ENCODE data around the gene MAML2. TPM values are rescaled to one million over a fixed set of nuclear protein-coding genes. Genes with fewer than 3 reads are reported as not detected.
A peak's percentile ranks its signal among the peaks of the same experiment; 100 is the strongest.

The MAML2 gene
- total and polyA plus RNA-seq, 10 donors, result 2.7 to 43.4 (median 27.2) TPM

DNA sequence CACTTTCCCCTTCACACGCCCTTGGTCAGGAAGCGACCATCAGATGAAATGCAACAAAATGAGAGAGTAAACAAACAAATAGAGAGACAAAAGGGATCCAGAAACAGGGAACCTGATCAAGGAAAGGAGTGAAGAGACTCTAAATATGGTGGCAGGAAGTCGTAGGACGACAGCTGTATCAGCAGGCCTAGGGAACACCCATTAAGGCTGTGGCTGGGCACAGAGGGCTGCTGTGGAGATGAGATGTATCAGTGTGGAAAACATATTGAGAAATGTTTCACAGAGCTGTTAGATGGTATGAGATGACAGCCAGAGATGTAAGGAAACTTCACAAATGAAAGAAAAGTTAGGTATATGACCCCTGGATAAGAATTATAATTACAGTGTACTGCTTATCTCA is 263.3 kb downstream of the MAML2 start:
- intact Hi-C loops (cut with DNase I; ENCODE audit: low total_unique reads), result no loop called here
- whole genome bisulfite sequencing, 5 donors, result 81 to 89% (median 86%) methylated on average over 4 of the region's 4 CpGs
- no peak for TF ChIP-seq POLR2A (IDR thresholded peaks at IDR 0.05)
- TF ChIP-seq, protein P1, sequence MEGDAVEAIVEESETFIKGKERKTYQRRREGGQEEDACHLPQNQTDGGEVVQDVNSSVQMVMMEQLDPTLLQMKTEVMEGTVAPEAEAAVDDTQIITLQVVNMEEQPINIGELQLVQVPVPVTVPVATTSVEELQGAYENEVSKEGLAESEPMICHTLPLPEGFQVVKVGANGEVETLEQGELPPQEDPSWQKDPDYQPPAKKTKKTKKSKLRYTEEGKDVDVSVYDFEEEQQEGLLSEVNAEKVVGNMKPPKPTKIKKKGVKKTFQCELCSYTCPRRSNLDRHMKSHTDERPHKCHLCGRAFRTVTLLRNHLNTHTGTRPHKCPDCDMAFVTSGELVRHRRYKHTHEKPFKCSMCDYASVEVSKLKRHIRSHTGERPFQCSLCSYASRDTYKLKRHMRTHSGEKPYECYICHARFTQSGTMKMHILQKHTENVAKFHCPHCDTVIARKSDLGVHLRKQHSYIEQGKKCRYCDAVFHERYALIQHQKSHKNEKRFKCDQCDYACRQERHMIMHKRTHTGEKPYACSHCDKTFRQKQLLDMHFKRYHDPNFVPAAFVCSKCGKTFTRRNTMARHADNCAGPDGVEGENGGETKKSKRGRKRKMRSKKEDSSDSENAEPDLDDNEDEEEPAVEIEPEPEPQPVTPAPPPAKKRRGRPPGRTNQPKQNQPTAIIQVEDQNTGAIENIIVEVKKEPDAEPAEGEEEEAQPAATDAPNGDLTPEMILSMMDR (IDR thresholded peaks at IDR 0.05 in 8 of 11, conservative IDR thresholded peaks at IDR 0.05 in 3 of 11), result no peak
- no peak for TF ChIP-seq POLR2AphosphoS5 (IDR thresholded peaks at IDR 0.05)

DNA sequence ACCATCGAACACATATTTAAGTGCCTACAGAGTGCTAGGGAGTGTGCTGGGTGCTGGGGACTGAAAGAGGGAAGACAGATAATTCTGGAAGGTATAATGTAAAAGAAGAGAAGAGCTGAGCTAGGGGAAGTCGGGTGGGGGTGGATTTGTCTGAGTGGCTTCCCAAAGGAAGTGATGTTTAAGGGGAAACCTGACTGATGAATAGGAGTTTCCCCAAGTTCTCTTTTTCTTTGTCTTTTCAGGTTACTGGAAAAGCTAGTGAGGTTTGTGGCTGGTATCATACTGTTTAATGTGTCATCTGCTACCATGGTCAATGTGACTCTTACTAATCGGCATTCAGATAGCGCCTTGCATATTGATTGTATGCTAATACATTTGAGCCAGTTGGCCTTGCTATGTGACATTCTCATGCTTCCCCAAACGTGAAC is 267.4 kb downstream of the MAML2 start:
- DNase-seq, result no peak
- Histone ChIP-seq H3K4me3 (no peak overlapping the region), H3K9me3 (no peaks in the 10 kb centered on the region), H3K27me3 (replicated peaks in 1 of 7) (no peaks in the 10 kb centered on the region), H3K4me1 (peaks cover 16 to 45% (median 29%) of the 10 kb centered on the region in 6 donors), H3K27ac (peak overlapping the region in 6 of 8 donors; percentile 5 to 45 (median 20)), H3K36me3 (peaks cover 0 to 6% (median 0%) of the 10 kb centered on the region in 6 donors)
- intact Hi-C loops (cut with DNase I; ENCODE audit: low total_unique reads), result no loop called here
- WGBS, 5 donors, result 51 to 60% (median 58%) methylated on average over 5 of the region's 5 CpGs
- TF ChIP-seq POLR2A (IDR thresholded peaks at IDR 0.05) (no peak), POLR2AphosphoS5 (IDR thresholded peaks at IDR 0.05) (no peak)
- TF ChIP-seq, protein P1 (IDR thresholded peaks at IDR 0.05 in 8 of 11, conservative IDR thresholded peaks at IDR 0.05 in 3 of 11), result no peak

More for the DNA sequence above, 263.3 kb downstream of the MAML2 start:
- no peak overlapping the region for H3K4me3 ChIP-seq
- peaks cover 10 to 60% (median 24%) of the 10 kb centered on the region in 6 donors for H3K4me1 ChIP-seq
- no peak overlapping the region for H3K27ac ChIP-seq
- H3K9me3 ChIP-seq, result no peaks in the 10 kb centered on the region
- no peaks in the 10 kb centered on the region for H3K36me3 ChIP-seq
- H3K27me3 ChIP-seq (replicated peaks in 1 of 7), result no peaks in the 10 kb centered on the region
- no peak for DNase-seq

DNA sequence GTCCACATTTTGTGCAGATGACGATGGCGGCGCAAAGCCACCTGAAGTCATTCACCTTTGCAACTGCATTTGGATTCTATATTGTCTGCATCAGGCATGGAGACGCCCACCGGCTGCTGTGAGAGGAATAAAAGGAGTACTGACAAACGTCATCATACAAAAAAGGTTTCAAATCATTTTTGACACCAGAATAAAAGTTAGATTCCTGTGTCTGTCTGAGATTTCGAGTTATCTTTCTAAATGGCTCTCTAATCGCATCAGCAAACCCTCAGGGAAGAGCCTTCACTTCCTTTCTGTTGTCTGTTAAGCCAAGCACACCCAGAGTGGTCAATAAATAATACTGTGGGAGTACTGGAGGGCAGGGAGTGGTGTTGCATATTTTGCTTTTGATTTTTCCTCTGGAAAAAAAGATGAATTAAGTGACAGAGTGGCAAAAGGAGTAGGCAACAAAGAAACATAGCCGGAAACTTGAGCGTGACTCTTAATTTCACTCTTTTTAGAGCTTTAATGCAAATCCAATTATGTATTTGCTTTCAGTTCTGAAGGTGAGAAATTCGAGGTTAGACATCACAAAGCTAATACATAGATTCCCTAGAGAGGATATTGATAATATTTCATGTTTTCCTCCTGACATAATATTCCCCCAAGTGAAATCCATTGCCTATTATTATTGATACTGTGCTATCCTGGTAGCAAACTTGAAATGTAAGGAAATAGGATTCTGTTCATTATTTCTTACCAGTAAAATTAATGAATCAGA is 268.3 kb downstream of the MAML2 start:
- Histone ChIP-seq H3K27ac (peak overlapping the region in 6 of 8 donors; percentile 5 to 45 (median 27)), H3K9me3 (no peaks in the 10 kb centered on the region), H3K27me3 (replicated peaks in 1 of 7) (no peaks in the 10 kb centered on the region), H3K4me3 (no peak overlapping the region), H3K36me3 (peaks cover 0 to 6% (median 0%) of the 10 kb centered on the region in 6 donors), H3K4me1 (peaks cover 16 to 45% (median 29%) of the 10 kb centered on the region in 6 donors)
- TF ChIP-seq, protein P1 (IDR thresholded peaks at IDR 0.05 in 8 of 11, conservative IDR thresholded peaks at IDR 0.05 in 3 of 11), result no peak
- TF ChIP-seq POLR2AphosphoS5 (IDR thresholded peaks at IDR 0.05) (no peak), POLR2A (IDR thresholded peaks at IDR 0.05) (no peak)
- intact Hi-C loops (cut with DNase I; ENCODE audit: low total_unique reads), result no loop called here
- WGBS, 5 donors, result 64 to 74% (median 71%) methylated on average over 11 of the region's 11 CpGs
- DNase-seq, result no peak

DNA sequence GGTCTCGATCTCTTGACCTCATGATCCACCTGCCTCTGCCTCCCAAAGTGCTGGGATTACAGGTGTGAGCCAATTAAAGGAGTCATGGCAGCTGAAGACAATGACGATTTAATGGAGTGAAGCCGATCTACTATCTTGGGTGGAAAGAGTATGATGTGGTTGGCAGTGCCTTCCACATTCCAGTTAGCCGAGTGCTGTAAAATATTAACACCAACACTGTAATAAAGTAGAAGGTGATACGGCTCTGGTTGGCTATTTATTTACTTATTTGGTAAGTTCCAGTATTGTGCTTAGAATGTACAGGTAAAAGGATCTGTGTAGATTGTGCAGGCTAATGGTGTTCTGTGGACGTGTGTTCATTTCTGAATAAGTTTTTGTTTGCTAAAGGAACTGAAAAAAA is 269.5 kb downstream of the MAML2 start:
- no peak overlapping the region for H3K4me3 ChIP-seq
- peaks cover 16 to 45% (median 29%) of the 10 kb centered on the region in 6 donors for H3K4me1 ChIP-seq
- intact Hi-C loops (cut with DNase I; ENCODE audit: low total_unique reads), result no loop called here
- 89 to 97% (median 93%) methylated on average over 6 of the region's 6 CpGs for WGBS, 5 donors
- no peaks in the 10 kb centered on the region for H3K9me3 ChIP-seq
- TF ChIP-seq POLR2AphosphoS5 (IDR thresholded peaks at IDR 0.05), result no peak
- TF ChIP-seq, protein P1 (IDR thresholded peaks at IDR 0.05 in 8 of 11, conservative IDR thresholded peaks at IDR 0.05 in 3 of 11), result no peak
- TF ChIP-seq POLR2A (IDR thresholded peaks at IDR 0.05), result no peak
- no peaks in the 10 kb centered on the region for H3K27me3 ChIP-seq (replicated peaks in 1 of 7)
- no peak for DNase-seq
- no peak overlapping the region for H3K27ac ChIP-seq
- H3K36me3 ChIP-seq, result peaks cover 0 to 6% (median 0%) of the 10 kb centered on the region in 6 donors

Data from spleen (tissue), 11 donors.